GM18858 (cell line): Measurements from ENCODE around the gene PRDM5.

Source experiments
- ATAC-seq: cut with Tn5 transposase; IDR thresholded peaks from one replicate; pipeline ENCODE4 v1.9.1; 2021; ENCODE audit not compliant: unreplicated experiment

Gene PRDM5

GRCh38 chr4:120716346-120716745 lies 206.2 kb downstream of the PRDM5 start:
- no peak for ATAC-seq

DNA sequence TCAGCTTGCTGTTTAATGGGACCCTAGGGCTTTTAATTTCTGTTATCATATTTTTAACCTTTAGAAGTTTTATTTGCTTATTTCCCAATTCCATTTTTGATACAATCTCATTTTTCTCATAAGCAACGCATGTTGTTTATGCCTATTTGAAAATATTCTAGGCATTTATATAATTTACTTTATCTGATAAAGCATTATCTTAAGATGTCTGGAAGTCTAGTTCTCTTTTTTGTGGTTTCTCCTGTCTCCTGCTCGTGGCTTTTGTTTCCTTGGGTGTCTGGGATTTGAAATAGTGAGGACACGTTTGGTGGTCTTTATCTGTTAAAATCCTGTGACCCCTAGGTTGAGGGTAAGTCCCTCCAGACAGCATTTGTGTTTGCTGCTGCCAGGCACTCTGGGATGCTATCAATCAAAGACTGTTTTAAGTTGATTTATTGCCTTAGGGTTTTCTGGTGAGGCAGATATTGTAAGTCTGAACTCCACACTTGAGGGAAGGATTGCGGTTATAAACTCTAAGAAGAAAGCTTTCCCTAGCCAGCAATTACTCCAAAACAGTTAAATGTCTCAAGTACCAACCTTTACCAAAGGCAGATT lies 208.0 kb downstream of the PRDM5 start:
- ATAC-seq, result no peak

DNA sequence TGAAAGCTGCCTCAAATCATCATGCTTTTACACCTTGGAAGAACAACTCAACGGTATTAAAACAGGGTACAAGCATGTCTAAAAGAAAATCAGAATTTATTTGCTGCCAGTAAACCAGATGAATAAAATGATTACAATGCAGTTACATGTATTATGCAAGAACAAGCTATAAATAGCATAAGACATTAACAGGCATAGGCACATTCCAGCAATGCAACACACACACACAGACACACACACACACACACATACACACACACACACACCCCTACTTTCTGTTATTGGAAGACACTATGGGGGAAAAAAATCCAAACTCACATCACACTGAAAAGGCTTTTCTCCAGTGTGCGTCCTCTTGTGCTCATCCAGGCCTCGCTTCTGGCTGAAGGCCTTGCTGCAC lies 212.5 kb downstream of the PRDM5 start:
- no peak for ATAC-seq

GRCh38 chr4:120704538-120704937 lies 218.0 kb downstream of the PRDM5 start:
- no peak for ATAC-seq

DNA sequence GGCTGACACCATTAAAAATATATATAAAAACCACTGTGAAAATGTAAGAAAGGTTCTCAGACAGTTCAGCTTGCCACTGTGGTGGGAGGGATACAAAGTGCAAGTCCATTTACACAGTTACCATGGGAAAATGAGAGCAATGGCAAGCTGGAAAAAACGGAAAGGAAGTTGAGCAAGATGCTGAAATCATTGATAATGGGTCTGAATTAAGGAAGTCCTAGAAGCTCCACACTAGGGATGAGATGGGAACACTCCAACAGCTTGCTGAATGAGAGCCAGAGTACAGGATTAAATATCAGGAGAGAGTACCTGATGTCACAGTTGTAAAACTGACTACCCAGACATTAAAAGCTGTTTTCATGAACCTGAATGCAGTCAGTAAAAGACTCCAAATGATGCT lies 218.6 kb downstream of the PRDM5 start:
- no peak for ATAC-seq

DNA sequence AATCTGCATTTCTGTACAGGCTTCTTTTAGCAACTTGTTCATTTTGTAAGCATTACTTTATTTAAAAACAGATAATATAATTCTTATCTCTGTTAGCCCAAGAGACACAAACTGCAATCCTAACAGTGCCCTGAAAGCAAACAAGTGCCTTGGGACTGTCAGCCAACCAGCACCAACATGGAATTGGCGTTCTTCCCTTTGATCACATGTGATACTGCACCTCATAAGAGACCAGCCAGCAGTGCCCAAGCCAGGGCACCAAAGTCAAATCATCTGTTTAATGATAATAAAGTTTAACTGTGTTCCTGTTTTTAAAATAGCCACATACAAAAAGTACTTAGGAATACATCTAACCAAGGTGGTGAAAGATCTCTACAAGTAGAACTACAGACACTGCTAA lies 223.2 kb downstream of the PRDM5 start:
- ATAC-seq, result no peak

GRCh38 chr4:120694973-120695372 lies 227.6 kb downstream of the PRDM5 start:
- ATAC-seq, result no peak

- no peak for ATAC-seq
These were observed 228.7 kb downstream of the PRDM5 start for GRCh38 chr4:120693816-120694215.

DNA sequence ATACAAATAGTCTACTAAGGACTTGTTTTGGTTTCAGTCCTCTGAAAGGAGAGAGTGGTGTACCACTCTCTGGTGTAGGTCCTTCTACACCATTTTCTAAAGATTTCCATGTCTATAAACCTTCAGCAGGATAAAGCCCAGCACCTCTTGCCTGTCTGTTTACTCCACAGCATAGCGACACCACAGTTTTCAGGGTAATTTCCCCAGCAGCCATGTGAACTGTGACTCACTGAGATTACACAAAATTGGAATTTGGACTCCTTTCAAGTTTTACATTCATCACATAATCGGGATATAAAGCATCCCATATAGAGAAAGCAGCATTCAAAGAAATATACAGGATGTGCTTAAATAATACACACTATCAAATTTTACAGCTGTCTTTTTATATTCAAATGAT lies 229.6 kb downstream of the PRDM5 start:
- no peak for ATAC-seq

DNA sequence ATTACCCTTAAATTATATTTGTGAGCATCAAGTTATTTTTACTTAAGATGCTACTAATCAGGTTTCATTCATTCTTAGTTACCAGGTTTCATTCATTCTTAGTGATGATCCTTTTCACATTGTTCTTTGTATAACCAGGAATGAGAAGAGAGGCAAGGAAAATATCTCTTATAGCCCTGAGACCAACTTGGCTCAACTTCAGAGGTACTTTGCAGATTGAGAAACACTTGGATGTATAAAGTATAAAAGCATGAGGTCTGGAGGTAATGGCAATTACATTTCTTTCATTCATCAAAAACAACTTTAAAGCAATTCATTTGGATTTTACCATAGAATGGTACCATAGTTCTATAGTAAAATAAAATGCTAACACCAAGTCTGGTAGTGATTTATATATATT lies 231.0 kb downstream of the PRDM5 start:
- no peak for ATAC-seq

DNA sequence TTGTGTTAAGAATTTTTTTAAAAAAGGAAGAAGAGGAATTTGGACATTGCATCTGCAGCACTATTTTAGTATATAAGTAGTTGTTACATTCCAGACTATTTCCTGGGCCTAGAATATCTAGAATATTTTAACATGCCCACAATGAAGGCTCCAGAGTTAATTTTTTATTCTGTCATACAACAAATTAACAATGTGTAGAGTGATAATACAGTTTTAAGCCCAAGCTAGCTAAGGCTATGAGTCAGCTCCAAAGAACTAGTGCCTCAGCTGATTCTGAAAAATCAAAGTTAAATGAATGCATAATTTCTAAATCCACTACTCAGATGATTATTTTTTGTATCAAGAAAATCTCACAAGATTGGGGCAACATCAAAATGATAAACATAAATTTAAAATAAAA lies 231.4 kb downstream of the PRDM5 start:
- ATAC-seq, result no peak

- no peak for ATAC-seq
These were observed 233.7 kb downstream of the PRDM5 start for GRCh38 chr4:120688791-120689190.

DNA sequence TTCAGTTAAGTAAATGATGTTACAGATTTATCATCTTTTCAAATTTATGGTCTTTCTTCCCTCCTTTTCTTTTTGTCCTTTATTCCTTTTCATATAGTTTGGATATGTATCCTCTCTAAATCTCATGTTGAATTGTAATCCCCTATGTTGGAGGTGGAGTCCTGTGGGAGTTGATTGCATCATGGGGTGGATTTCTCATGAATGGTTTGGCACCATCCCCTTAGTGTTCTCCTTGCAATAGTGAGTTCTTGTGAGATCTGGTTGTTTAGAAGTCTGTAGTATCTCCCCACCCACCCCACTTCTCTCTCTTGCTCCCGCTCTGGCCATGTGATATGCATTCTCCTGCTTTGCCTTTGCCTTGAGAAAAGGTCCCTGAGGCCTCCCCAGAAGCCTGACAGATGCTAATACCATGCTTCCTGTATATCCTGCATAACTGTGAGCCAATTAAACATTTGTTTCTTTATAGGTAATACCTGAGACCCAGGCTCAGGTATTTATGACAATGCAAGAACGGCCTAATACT lies 236.7 kb downstream of the PRDM5 start:
- ATAC-seq, result no peak

DNA sequence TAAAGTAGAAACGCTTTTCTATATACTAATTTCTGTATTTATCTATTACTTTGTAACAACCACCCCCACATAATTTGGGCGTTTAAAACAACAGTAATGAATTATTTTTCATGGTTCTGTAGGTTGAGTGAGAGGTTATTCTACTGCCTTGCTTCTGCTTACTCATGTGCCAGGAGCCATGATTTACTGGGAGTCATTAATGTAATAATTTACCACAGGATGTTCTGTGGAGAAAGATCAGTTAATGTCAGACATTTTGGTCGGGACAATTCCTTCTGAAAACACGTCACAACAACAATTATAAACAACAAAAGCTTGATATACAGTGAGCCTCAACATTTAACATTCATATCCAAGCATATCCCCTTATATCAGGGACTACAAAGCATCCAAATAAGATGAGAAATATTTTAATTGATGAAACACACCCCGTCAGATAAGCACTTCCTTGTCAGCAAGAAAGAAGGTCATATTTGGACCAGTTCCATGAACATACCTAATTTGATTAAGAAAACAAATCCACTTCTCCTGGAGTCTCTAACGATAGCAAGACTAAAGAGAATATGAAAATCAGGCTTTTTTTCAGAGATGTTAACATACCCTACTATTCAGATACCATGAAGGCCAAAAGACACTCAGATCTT lies 238.5 kb downstream of the PRDM5 start:
- ATAC-seq, result no peak

DNA sequence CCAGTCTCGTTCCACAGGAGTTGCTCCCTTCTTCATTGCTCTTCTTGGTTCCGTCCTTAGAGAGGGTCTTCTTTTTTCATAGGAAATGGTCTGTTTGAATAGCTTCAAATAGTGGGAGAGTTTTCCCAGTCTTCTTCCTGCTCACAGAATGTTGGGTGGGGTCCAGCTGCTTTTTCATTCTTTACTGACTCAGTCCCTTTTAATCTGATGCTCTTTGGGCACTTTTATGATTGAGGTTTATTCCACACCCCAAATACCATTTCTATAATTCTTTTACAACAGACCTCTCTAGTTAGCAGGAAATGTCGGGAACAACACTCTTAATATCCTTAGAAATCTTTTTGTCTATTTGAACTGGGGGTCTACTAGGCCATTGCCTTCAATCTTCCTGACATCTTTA lies 239.5 kb downstream of the PRDM5 start:
- ATAC-seq, result no peak

GRCh38 chr4:120680647-120681228 lies 241.8 kb downstream of the PRDM5 start:
- ATAC-seq, result no peak

DNA sequence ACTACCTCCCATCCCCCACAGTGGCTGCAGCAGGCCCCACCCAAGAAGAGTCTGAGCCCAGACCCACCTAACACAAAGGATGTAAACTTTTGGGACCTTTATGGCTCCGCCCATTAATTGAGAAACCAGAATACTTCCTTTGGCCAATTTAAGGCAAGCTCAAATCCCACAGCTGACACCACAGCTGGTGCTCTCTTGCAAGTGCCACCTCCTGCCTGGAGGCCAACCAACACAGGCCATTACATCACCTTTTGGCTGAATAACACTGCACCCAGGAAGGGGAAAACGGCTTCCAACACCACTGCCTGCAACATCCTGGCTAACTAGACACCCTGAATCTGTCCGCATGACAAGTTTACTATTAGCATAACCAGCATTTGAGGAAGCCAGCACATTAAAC lies 248.8 kb downstream of the PRDM5 start:
- ATAC-seq, result no peak

GRCh38 chr4:120672558-120673147 lies 249.9 kb downstream of the PRDM5 start:
- no peak for ATAC-seq

DNA sequence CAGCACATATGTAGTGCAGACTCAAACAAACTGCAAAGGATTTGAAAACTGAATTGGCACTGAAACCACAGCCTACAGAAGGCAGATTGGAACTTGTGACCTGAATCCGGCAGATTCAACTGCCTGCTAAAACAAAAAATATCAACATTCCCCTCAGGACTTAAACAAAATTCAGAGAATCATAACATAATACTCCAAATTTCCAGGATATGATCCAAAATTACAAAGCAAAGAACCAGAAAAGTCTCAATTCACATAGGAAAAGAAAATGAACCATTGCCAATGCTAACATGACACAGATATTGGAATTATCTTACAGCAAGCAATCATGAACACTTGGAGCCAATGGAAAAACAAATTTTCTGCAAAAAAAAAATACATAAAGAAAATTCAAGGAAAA lies 250.4 kb downstream of the PRDM5 start:
- no peak for ATAC-seq

DNA sequence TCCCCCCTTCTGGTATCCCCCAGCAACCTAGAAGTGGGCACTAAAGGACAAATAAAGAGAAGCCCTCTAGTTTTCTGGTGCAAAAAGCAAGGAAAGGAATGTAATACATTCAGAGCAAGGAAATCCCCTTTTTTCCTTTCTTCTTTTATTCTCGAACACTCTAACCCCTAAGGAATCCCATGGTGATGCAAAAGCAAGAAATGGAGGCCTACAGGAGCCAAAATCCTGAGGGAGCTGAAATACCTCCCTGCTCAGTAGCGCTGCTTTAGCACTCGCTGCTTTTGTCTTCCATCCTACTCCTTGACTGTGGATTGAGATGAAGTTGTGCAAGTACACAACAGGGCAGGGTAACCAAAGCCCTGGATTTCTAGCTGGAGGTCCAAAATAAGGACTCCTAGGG lies 251.0 kb downstream of the PRDM5 start:
- ATAC-seq, result no peak

GRCh38 chr4:120667102-120667501 lies 255.4 kb downstream of the PRDM5 start:
- ATAC-seq, result no peak

DNA sequence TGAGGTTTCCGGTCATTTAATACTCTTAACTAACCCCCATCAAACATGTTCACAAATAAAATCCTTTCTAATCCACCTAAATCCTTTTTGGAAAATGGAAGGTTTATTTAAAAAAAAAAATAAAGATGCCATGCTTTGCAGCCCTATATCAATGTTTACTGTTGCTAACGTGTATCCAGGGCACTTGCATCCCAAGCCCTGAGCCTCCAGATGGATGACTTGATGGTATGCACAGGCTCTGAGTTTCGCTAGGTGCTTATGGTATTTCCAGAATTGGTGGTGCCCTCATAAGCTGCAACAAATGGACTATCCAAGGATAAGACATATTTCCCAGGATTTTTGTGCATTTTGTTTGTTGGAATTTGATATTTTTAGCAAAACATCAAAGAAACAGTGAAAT lies 257.7 kb downstream of the PRDM5 start:
- ATAC-seq, result no peak
